Stimulated activated CD8-positive, alpha-beta memory T cell treated with anti-CD3 and anti-CD28 coated beads, Interleukin-15, amount 100 ng/mL, for 24 hours (primary cell): ENCODE results near the gene PSMD3.
"Not testable (repeated sequence)": the region's sequence is repeated elsewhere in the genome, so short reads cannot be mapped to it uniquely, and the experiment has no call there.

ENCODE experiments used
- DNase-seq: peaks from one replicate; pipeline ENCODE4 v3.0.0-alpha.2; 2020; ENCODE audit warnings: low read depth

The PSMD3 gene

DNA sequence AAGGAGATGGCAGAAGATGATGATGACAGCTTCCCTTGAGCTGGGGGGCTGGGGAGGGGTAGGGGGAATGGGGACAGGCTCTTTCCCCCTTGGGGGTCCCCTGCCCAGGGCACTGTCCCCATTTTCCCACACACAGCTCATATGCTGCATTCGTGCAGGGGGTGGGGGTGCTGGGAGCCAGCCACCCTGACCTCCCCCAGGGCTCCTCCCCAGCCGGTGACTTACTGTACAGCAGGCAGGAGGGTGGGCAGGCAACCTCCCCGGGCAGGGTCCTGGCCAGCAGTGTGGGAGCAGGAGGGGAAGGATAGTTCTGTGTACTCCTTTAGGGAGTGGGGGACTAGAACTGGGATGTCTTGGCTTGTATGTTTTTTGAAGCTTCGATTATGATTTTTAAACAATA is 16.9 kb downstream of the PSMD3 start:
- no peak for DNase-seq

DNA sequence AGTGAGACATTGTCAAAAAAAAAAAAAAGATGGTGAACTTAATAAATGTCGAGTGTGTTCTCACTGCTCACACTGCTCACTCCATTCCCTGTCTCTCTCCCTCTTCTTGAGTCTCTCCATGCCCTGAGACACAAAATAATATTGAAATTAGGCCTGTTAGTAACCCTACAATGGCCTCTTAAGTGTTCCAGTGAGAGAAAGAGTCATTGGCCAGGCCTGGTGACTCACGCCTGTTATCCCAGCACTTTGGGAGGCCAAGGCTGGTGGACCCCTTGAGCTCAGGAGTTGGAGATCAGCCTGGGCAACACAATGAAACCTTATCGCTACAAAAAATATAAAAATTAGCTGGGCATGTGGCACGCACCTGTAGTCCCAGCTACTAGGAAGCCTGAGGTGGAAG is 18.5 kb downstream of the PSMD3 start:
- DNase-seq = no peak

DNA sequence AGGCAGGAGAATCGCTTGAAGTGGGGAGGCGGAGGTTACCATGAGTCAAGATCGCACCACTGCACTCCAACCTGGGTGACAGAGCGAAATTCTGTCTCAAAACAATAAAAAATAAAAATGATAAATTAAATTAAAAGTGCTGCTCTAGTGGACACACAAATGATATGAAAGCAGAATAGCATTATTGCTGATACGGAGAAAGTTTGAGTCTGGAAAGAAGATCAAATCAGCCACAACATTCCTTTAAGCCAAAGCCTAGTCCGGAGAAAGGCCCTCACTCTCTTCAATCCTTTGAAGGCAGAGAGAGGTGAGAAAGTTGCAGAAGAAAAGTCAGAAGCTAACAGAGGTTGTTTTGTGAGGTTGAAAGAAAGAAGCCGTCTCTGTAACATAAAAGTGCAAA is 19.6 kb downstream of the PSMD3 start:
- no peak for DNase-seq

DNA sequence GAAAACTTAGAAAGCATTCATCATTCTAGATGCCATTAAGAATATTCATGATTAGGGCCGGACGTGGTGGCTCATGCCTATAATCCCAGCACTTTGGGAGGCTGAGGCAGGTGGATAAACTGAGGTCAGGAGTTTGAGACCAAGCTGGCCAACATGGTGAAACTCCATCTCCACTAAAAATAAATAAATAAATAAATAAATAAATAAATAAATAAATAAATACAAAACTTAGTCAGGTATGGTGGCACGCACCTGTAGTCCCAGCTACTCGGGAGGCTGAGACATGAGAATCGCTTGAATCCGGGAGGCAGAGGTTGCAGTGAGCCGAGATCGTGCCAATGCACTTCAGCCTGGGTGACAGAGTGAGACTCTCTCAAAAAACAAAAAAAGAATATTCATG is 20.7 kb downstream of the PSMD3 start:
- not testable (repeated sequence) for DNase-seq

DNA sequence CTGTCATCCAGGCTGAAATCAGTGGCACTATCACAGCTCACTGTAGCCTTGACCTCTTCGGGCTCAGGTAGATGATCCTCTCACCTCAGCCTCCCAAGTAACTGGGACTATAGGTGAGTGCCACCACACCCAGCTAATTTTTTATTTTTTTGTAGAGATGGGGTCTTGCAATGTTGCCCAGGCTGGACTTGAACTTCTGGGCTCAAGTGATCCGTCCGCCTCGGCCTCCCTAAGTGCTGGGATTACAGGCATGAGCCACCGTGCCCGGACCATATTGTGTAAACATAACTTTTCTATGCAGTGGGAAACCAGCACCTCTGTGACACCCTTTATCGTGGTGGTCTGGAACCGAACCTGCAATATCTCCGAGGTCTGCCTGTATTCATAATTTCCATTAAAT is 23.5 kb downstream of the PSMD3 start:
- no peak for DNase-seq

DNA sequence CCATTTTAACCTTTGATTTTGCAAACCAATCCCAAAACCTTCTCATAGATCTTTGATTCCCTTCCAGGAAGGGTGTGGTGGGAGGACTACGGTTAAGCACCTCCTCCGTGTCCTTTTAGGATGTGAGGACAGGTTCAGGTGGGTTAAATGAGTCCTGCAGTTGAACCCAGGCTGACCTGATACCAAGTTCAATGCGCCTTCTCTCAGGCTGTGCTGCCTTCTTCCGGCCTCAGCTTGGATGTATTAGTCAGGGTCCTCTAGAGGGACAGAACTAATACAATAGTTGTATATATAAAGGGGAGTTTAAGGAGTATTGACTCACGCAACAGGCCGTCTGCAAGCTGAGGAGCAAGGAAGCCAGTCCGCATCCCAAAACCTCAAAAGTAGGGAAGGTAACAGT is 24.1 kb downstream of the PSMD3 start:
- no peak for DNase-seq

DNA sequence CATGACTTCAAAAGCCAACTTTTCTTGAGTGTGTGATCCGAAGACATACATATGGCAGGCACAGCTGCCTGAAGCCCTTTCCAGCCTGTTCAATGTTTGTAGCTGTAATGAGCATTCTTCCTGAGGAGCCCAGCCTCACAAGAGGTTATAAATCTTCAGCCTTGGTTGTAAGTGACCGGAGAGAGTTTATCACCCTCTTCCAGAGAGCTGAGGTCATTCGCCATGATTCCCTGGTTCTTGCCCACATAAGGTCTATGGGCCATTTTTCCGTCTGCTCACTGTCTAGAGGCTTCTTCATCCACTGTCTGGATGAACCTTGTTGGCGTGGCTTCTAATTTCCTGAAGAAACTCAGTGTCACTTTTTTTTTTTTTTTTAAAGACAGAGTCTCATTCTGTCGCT is 24.9 kb downstream of the PSMD3 start:
- no peak for DNase-seq

DNA sequence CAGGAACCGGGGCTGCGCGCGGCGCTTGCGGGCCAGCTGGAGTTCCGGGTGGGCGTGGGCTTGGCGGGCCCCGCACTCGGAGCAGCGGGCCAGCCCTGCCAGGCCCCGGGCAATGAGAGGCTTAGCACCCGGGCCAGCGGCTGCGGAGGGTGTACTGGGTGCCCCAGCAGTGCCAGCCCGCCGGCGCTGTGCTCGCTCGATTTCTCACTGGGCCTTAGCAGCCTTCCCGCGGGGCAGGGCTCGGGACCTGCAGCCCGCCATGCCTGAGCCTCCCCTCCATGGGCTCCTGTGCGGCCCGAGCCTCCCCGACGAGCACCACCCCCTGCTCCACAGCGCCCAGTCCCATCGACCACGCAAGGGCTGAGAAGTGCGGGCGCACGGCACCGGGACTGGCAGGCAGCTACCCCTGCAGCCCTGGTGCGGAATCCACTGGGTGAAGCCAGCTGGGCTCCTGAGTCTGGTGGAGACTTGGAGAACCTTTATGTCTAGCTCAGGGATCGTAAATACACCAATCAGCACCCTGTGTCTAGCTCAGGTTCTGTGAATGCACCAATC is 30.4 kb downstream of the PSMD3 start:
- DNase-seq = not testable (repeated sequence)

DNA sequence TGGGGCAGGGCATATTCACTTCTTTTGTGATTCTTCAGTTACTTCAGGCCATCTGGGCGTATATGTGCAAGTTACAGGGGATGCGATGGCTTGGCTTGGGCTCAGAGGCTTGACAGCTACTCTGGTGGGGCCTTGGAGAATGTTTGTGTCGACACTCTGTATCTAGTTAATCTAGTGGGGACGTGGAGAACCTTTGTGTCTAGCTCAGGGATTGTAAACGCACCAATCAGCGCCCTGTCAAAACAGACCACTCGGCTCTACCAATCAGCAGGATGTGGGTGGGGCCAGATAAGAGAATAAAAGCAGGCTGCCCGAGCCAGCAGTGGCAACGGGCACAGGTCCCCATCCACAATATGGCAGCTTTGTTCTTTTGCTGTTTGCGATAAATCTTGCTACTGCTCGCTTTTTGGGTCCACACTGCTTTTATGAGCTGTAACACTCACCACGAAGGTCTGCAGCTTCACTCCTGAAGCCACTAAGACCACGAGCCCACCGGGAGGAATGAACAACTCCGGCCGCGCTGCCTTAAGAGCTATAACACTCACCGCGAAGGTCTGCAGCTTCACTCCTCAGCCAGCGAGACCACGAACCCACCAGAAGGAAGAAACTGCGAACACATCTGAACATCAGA is 31.5 kb downstream of the PSMD3 start:
- not testable (repeated sequence) for DNase-seq

DNA sequence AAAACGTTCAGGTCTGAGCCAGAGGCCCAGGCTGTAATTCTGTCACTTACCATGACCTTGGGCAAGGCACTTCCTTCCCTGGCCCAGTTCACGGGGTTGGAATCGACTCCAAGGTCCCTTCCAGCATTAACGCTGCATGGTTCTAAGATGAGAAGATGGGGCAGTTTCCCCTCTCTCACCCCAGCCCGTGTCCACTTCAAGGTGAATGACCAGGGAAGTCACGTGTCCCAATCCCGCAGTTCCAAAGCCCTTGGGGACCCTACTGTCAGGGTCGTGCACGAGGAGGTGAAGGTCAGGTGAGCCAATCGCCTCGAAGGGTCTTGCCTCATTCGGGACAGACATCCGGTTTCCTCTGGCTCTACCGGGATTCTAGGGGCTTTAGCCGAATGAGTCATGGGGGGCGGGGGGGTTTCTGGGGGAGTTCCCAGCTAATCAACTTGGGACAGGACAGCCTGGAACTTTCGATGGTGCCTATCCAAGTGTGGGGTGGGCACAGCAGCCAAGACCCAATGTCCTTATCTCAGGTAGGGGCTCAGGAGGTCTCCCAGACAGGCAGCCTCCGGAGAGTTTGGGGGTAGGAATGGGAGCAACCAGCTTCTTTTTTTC is 33.9 kb downstream of the PSMD3 start:
- no peak for DNase-seq

DNA sequence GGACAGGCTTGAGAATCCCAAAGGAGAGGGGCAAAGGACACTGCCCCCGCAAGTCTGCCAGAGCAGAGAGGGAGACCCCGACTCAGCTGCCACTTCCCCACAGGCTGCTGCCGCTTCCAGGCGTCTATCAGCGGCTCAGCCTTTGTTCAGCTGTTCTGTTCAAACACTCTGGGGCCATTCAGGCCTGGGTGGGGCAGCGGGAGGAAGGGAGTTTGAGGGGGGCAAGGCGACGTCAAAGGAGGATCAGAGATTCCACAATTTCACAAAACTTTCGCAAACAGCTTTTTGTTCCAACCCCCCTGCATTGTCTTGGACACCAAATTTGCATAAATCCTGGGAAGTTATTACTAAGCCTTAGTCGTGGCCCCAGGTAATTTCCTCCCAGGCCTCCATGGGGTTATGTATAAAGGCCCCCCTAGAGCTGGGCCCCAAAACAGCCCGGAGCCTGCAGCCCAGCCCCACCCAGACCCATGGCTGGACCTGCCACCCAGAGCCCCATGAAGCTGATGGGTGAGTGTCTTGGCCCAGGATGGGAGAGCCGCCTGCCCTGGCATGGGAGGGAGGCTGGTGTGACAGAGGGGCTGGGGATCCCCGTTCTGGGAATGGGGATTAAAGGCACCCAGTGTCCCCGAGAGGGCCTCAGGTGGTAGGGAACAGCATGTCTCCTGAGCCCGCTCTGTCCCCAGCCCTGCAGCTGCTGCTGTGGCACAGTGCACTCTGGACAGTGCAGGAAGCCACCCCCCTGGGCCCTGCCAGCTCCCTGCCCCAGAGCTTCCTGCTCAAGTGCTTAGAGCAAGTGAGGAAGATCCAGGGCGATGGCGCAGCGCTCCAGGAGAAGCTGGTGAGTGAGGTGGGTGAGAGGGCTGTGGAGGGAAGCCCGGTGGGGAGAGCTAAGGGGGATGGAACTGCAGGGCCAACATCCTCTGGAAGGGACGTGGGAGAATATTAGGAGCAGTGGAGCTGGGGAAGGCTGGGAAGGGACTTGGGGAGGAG is 34.7 kb downstream of the PSMD3 start, which contains the start of gene CSF3:
TSS of gene CSF3 (plus strand) at position 436 of the 993 bp plus-strand sequence. CDS start at position 471, 35 bp downstream.
- DNase-seq = no peak

DNA sequence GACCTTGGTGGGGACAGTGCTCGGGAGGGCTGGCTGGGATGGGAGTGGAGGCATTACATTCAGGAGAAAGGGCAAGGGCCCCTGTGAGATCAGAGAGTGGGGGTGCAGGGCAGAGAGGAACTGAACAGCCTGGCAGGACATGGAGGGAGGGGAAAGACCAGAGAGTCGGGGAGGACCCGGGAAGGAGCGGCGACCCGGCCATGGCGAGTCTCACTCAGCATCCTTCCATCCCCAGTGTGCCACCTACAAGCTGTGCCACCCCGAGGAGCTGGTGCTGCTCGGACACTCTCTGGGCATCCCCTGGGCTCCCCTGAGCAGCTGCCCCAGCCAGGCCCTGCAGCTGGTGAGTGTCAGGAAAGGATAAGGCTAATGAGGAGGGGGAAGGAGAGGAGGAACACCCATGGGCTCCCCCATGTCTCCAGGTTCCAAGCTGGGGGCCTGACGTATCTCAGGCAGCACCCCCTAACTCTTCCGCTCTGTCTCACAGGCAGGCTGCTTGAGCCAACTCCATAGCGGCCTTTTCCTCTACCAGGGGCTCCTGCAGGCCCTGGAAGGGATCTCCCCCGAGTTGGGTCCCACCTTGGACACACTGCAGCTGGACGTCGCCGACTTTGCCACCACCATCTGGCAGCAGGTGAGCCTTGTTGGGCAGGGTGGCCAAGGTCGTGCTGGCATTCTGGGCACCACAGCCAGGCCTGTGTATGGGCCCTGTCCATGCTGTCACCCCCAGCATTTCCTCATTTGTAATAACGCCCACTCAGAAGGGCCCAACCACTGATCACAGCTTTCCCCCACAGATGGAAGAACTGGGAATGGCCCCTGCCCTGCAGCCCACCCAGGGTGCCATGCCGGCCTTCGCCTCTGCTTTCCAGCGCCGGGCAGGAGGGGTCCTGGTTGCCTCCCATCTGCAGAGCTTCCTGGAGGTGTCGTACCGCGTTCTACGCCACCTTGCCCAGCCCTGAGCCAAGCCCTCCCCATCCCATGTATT is 35.7 kb downstream of the PSMD3 start:
- DNase-seq = no peak

DNA sequence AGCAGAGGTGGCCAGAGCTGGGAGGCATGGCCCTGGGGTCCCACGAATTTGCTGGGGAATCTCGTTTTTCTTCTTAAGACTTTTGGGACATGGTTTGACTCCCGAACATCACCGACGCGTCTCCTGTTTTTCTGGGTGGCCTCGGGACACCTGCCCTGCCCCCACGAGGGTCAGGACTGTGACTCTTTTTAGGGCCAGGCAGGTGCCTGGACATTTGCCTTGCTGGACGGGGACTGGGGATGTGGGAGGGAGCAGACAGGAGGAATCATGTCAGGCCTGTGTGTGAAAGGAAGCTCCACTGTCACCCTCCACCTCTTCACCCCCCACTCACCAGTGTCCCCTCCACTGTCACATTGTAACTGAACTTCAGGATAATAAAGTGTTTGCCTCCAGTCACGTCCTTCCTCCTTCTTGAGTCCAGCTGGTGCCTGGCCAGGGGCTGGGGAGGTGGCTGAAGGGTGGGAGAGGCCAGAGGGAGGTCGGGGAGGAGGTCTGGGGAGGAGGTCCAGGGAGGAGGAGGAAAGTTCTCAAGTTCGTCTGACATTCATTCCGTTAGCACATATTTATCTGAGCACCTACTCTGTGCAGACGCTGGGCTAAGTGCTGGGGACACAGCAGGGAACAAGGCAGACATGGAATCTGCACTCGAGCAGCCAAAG is 36.9 kb downstream of the PSMD3 start:
- no peak for DNase-seq

DNA sequence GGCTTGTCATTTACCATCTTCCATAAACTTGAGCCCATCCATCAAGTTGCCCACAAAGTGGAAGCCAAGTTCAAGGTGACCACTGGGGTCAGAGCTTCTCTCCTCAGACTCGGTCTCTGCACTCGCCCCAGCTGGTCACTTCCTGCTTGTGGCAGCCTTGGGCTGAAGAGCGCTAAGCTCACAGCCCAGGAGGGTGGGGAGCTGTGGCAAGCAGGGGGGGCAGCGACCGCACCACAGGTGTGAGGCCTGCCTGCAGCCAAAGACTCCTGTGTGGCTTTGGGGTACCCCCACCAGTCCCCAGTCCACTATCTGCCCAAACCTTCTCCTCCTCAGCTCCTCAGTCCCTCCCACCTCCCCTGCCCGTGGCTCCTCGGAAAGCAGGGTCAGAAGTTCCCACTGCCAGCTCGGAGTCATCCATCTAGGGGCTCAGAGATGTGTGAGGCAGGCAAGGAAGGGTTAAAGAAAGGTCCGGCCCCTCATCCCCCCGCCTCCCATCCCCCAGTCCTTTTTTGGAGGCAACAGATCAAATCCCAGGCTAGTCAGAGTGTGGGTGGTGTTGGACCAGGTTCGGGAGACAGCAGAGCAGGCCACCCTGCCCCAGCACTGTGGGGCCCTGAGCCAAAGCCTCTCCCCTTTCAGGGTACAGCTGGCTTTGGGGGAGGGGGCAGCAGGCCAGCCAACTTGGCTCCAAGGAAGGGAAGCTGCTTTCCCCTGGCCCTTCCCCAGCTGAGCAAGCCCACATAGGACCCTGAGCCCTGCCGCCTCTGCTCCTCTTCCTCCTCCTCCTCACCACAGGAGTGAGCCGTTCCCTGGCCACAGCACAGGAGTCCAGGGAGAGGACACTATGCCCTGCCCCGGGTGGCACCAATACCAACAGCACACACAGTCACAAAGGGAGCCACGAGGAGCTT is 37.9 kb downstream of the PSMD3 start:
- DNase-seq = no peak

DNA sequence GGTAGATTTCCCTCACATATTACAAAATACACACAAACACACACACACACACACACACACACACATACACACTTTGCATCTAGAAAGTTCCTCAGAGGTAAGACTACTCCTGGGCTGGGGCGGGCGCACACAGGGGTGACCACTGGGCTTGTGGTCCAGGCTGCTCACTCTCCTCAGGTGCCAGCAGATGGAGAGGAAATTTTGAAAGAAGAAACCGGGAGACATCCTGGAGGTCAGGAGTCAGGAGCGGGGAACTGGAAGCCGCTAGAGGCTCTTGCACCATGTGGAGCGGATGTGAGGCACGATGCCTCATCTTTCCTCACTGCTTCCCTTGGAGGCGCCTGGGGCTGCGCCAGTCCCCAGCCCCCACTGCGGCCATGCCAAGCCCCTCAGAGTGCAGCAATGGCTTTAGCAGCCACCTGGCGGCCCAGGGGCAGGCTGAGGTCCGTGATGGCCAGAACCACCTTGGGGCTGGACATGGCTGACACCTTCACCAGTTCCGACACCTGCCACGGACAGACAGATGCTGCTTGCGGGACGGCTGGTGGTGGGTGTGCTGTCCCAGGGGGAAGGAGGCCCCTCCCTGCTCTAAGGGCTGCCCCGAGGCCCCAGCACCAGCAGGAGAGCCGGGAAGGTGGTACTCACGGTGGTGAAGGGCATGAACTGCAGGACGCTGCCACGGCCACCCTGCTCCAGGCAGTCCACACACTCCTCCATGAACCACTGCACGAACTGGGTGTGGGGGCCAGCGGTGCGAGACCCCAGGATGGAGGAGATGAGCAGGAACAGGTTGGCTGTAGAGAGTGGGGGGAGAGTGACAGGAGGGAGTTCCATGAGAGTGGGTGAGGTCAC is 38.8 kb downstream of the PSMD3 start:
- no peak for DNase-seq

DNA sequence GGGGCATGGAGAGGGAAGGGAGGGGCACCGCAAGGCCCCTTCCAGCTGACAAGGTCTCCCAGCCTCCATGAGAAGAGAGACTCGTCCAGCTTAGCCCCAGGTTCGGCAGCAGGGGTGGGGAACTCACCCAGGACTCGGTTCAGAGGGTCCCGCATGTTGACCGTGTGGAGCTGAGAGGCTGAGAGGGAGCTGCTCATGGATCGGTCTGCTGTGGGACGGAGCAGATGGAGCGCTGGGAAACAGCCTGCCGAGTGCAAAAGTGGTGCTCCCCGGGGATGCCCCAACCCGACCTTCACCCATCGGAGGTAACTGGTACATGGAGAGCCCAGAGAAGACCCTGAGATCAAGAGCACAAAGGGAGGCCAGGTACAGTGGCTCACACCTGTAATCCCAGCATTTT is 39.5 kb downstream of the PSMD3 start:
- no peak for DNase-seq

DNA sequence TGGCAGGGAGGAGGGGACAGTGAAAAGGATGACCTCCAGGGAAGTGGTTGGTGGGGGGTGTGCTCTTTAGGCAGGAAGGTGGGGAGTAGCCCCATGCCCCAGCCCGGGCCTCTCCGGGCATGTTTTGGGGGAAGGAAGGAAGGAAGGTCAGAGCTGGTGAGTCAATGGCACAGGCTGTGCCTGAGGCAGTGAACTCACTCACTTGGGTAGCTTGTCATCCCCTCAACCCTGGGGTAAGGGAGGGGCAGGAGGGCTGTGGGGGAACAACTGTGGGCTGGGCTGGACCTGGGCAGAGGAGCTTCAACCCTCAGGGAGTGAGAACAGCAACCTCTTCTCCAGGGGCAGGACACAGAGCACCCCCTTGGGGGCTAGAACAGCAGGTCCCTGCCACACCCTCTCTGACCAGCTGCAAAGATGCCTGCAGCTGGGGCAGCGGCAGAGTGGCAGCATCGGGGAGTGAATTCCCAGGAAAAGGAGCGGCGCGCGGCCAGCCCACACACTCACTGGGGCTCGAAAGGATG is 40.9 kb downstream of the PSMD3 start:
- no peak for DNase-seq

DNA sequence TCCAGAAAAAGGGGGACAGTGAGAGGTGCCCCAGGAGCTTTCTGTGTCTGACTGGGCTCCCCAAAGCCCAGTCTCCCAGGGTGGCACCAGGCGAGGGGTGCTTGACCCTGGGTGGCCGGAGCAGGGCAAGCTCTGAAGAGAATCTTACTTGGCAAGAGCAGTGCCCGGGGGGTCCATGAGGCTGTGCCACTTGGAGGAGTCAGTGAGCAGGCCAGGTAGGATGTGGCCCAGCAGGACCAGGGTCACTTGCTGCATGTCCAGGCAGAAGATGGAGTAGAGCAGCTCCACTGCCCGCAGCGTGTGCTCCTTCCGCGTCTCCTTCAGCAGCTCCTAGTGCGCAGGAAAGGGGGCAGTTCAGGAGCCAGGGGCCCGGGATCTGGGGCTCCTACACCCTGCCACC is 41.9 kb downstream of the PSMD3 start:
- DNase-seq = no peak
